ENCODE data around the gene ANKS1B. TPM values are rescaled to one million over a fixed set of nuclear protein-coding genes. Genes with fewer than 3 reads are reported as not detected.

Gene ANKS1B
- total RNA-seq, 6 experiments from 2014 or later = 0.31 to 0.66 (median 0.37) TPM

DNA sequence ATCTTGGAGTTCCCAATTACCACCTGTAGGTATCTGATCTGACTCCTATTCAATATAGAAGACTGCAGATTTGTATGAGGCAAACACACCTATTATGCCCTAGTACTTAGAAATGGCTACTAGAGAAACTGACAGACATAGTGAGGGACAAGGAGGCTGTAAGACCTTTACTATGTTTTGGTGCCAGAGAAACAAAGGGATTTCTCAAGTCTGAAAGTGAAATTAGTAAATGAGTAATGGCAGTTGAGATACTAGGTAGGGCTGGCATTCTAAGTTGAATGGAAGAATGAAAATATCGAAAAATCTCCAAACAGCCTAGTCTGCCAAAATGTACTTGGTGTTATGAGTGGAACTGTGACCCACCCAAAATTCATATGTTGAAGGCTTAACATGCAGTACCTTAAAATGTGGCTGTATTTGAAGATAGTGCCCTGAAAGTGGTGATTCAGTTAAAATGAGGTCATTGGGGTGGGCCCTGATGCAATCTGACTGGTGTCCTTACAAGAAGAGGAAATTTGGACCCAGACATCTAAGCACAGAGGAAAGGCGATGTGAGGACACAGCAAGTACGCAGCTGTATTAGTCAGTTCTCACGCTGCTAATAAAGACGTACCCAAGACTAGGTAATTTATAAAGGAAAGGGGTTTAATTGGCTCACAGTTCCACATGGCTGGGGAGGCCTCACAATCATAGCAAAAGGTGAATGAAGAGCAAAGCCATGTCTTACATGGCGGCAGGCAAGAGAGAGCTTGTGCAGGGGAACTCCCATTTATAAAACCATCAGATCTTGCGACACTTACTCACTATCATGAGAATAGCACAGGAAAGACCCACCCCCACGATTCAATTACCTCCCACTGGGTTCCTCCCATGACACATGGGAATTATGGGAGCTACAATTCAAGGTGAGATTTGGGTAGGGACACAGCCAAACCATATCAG, 1212.7 kb downstream of the ANKS1B start:
- H3K27me3 Mint-ChIP-seq (ENCODE audit: insufficient read depth) = peaks cover 11% of the 10 kb centered on the region; the same call in 1 of the 2 replicates
- TF ChIP-seq, protein P1, sequence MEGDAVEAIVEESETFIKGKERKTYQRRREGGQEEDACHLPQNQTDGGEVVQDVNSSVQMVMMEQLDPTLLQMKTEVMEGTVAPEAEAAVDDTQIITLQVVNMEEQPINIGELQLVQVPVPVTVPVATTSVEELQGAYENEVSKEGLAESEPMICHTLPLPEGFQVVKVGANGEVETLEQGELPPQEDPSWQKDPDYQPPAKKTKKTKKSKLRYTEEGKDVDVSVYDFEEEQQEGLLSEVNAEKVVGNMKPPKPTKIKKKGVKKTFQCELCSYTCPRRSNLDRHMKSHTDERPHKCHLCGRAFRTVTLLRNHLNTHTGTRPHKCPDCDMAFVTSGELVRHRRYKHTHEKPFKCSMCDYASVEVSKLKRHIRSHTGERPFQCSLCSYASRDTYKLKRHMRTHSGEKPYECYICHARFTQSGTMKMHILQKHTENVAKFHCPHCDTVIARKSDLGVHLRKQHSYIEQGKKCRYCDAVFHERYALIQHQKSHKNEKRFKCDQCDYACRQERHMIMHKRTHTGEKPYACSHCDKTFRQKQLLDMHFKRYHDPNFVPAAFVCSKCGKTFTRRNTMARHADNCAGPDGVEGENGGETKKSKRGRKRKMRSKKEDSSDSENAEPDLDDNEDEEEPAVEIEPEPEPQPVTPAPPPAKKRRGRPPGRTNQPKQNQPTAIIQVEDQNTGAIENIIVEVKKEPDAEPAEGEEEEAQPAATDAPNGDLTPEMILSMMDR (IDR thresholded peaks at IDR 0.05) = no peak

GRCh38 chr12:98770230-98770629, 1214.5 kb downstream of the ANKS1B start:
- no peak for DNase-seq
- Mint-ChIP-seq H3K27ac (no peak overlapping the region), H3K36me3 (ENCODE audit: low read depth) (no peaks in the 10 kb centered on the region), H3K27me3 (ENCODE audit: insufficient read depth) (peaks cover 13% of the 10 kb centered on the region; the same call in 1 of the 2 replicates), H3K9me3 (peaks cover 5% of the 10 kb centered on the region; the same call in 1 of the 2 replicates), H3K4me1 (ENCODE audit: low read depth) (peaks cover 8% of the 10 kb centered on the region), H3K4me3 (no peak overlapping the region)
- TF ChIP-seq, protein P1 (IDR thresholded peaks at IDR 0.05) = no peak

More for the DNA sequence above, 1212.7 kb downstream of the ANKS1B start:
- peaks cover 5% of the 10 kb centered on the region; the same call in 1 of the 2 replicates for H3K9me3 Mint-ChIP-seq
- no peak for DNase-seq
- no peak overlapping the region for H3K4me3 Mint-ChIP-seq
- peaks cover 8% of the 10 kb centered on the region for H3K4me1 Mint-ChIP-seq (ENCODE audit: low read depth)
- no peak overlapping the region for H3K27ac Mint-ChIP-seq
- H3K36me3 Mint-ChIP-seq (ENCODE audit: low read depth) = no peaks in the 10 kb centered on the region

DNA sequence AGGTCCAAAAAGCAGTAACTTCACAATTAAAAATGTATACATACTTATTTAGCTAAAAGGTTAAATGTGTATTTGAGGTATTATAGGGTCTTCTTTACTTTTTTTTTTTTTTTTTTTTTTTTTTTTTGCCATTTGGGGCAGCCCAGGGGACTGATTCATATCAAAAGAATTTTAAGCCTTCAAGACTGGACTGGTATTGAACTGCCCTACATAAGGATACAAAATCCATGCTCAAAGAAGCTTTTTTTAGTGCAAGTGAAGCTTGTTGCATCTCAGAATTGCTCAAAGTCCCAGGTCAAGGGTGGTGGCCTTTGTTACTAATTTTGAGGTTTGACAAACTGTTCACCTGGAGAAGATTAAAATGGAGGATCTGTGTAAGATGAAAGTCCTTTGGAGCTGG, 1215.7 kb downstream of the ANKS1B start:
- TF ChIP-seq, protein P1 (IDR thresholded peaks at IDR 0.05) = no peak
- H3K36me3 Mint-ChIP-seq (ENCODE audit: low read depth) = no peaks in the 10 kb centered on the region
- H3K4me3 Mint-ChIP-seq = no peak overlapping the region
- peaks cover 5% of the 10 kb centered on the region; the same call in 1 of the 2 replicates for H3K9me3 Mint-ChIP-seq
- H3K27ac Mint-ChIP-seq = no peak overlapping the region
- peaks cover 8% of the 10 kb centered on the region for H3K4me1 Mint-ChIP-seq (ENCODE audit: low read depth)
- no peak for DNase-seq
- H3K27me3 Mint-ChIP-seq (ENCODE audit: insufficient read depth) = peaks cover 11% of the 10 kb centered on the region; the same call in 1 of the 2 replicates

DNA sequence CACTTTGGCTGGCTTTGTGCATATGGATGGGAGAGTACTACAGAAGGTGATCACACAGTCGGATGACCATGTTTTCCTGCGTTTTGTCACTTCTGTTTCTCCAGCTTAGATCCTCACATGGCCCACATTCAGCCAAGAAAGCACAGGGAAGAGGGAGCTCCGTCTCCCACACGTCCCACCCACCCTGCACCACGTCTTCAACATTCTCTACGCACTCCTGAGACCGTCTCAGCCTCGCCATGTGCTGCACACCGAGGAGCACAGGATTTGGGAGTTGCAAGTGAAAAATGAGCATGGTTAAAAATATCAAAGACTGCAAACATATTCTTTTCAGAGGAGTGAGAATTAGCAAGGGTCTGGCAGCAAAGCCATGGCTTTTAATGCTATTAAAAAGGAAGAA, 1217.5 kb downstream of the ANKS1B start:
- Mint-ChIP-seq H3K4me3 (no peak overlapping the region), H3K27ac (no peak overlapping the region), H3K36me3 (ENCODE audit: low read depth) (no peaks in the 10 kb centered on the region), H3K27me3 (ENCODE audit: insufficient read depth) (peaks cover 17% of the 10 kb centered on the region), H3K4me1 (ENCODE audit: low read depth) (peaks cover 8% of the 10 kb centered on the region), H3K9me3 (peaks cover 4% of the 10 kb centered on the region; the same call in 1 of the 2 replicates)
- DNase-seq = no peak
- TF ChIP-seq, protein P1 (IDR thresholded peaks at IDR 0.05) = no peak

GRCh38 chr12:98763656-98764055, 1221.1 kb downstream of the ANKS1B start:
- no peak overlapping the region for H3K4me3 Mint-ChIP-seq
- H3K27me3 Mint-ChIP-seq (ENCODE audit: insufficient read depth) = peaks cover 25% of the 10 kb centered on the region
- no peak for DNase-seq
- no peaks in the 10 kb centered on the region for H3K9me3 Mint-ChIP-seq
- TF ChIP-seq, protein P1 (IDR thresholded peaks at IDR 0.05) = no peak
- no peak overlapping the region for H3K27ac Mint-ChIP-seq
- H3K36me3 Mint-ChIP-seq (ENCODE audit: low read depth) = no peaks in the 10 kb centered on the region
- no peaks in the 10 kb centered on the region for H3K4me1 Mint-ChIP-seq (ENCODE audit: low read depth)
